VCaP (cell line): Measurements from ENCODE around the gene ADAM33.

Experiments
- H3K27ac ChIP-seq: fragments of 450-650 bp; 2 replicates; pipeline ENCODE4 v1.5.1; 2017
- TF ChIP-seq, protein P1 (sequence below): fragments of 450-650 bp; conservative IDR thresholded peaks from 2 replicates; pipeline ENCODE4 v1.5.1; 2017; ENCODE audit warnings: mild to moderate bottlenecking, moderate library complexity

Gene ADAM33

DNA sequence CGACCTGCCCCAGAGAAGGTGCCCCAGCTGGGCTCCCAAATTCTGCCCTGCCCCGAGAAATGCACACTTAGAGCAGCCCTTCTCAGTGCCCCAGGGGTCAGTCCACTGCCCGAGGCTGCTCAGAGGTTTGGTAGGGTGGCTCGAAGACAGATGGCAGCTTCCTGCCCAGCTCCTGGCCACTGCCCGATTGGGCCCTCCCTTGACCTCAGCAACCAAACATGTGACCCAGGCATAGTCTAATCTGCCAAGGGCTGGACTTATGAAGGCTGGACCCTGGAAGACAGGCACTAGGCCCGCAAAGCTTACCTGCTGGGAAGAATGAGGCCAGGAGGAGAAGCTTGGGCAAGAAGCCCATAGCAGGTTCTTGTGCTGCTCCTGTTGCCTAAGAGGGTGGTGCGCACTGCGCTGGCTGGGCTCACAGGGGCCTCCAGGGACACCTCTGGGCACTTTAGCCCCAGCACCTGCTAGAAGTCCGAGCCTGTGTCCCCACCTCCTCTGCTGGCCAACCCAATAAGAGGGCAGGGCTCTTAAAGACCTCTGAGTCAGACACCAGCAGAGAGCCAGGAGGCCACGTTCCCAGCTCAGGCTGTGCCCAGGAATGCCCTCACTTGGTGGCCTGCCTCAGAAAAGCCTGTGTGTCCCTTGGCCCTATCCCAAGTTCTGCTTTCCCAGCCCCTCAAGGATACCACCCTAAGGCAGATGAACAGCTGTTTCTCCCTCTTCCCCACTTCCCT lies 25.1 kb upstream of the ADAM33 start:
- no peak overlapping the region for H3K27ac ChIP-seq
- TF ChIP-seq, protein P1, sequence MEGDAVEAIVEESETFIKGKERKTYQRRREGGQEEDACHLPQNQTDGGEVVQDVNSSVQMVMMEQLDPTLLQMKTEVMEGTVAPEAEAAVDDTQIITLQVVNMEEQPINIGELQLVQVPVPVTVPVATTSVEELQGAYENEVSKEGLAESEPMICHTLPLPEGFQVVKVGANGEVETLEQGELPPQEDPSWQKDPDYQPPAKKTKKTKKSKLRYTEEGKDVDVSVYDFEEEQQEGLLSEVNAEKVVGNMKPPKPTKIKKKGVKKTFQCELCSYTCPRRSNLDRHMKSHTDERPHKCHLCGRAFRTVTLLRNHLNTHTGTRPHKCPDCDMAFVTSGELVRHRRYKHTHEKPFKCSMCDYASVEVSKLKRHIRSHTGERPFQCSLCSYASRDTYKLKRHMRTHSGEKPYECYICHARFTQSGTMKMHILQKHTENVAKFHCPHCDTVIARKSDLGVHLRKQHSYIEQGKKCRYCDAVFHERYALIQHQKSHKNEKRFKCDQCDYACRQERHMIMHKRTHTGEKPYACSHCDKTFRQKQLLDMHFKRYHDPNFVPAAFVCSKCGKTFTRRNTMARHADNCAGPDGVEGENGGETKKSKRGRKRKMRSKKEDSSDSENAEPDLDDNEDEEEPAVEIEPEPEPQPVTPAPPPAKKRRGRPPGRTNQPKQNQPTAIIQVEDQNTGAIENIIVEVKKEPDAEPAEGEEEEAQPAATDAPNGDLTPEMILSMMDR: no peak

DNA sequence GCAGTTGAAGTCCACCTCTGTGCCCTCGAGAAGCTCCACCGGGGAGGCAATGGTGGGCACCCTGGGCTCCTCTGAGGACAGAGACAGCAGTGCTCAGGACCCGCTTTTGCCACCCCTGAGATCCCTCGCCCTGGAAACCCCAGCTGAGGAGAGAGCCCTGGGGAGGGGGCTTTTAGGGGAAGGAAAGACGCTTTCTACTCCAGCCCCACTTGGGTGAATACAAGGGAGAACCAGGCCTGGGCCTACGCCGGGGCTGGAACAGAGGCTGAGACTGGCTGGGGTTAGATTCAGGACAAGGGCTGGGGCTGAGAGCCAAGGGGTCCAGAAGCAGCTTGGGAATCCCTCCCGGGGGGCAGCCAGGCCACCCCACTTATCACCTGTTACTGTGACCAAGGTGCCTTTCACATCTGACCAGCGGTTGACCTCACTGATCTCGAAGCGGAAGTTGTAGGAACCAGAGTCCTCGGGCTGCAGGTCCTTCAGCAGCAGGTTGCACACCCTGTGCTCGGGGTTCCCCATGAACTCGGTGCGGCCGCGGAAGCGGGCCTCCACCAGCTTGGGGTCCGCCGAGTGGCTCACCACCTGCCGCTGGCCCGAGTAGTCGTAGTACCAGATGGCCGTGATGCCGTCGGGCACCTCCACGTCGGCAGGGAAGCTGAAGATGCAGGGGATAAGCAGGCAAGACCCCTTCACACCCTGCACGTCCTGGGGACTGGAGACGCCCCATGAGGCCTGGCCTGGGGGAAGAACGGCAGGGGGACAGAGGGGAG lies 24.3 kb upstream of the ADAM33 start:
- TF ChIP-seq, protein P1: no peak
- no peak overlapping the region for H3K27ac ChIP-seq

DNA sequence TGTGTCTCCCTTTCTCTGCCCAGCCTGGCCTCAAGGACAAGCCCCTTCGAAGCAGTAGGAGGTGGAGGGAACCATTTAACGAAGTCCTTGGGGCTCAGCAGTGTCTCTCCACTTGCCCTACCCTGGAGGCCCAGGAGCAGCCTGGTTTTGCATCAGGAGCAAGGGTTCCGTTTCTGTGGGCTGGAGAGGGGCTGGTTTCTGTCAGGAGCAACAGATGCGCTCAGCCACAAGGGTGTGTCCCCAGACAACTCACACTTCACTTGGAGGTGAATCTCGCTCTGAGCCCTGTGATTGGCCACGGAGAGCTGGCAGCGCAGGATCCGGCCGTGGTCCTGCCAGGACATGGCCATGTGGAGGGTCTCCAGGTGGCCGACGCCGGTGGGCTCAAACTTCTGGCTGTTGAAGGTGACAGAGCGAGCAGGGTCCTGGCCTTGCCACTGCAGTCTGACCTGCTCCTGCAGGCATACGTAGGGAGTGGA lies 23.7 kb upstream of the ADAM33 start:
- TF ChIP-seq, protein P1: no peak
- H3K27ac ChIP-seq: no peak overlapping the region

DNA sequence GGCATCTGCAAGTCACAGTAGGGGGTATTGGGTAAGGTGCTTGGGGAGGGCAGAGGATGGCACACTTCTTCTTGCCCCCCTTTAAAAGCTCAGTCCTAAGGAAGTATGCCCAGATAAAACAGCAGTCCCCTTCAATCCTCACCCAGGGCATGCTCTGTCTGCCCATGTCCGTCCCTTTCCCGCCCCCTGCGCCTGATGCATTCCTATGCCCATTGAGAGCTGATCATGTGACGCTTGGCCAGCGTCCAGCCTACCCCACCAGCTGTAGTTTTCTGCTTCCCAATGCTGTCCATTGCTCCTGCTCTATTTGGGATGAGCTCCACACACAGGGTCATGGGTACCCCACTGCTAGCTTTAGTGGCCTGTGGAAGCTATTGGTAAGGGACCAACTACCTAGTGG lies 22.3 kb upstream of the ADAM33 start:
- H3K27ac ChIP-seq: no peak overlapping the region
- TF ChIP-seq, protein P1: no peak

DNA sequence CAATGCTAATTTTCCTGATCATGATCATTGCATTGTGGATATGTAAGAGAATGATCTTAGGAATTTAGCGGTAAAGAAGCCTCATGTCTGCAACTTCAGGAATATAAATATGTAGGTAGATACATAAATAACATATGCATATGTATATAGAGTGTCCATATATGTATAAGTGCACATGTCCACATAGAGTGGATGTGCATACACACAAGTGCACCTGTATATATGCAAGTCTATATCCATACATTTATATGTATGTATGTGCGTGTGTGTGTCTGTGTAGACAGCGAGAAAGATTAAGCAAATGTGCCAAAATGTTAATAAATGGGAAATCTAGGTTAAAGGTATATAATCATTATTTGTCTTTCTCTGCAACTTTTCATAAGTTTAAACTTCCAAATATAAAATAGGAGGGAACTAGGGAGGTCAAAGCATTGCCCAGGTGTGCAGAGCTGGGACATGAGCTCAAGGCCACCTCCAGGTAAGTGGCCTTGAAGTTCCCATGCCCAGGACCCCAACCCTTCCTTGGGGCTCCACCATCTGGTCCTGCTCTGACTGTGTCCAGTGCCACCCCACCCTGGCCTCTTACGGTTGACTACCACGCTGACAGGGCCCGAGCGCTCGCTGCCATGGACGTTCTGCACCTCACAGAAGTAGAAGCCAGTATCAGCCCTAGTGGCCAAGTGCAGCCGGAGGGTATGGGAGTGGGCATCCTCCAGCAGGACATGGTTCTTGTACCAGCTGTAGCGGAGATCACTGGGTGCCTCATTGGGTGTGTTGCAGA lies 21.0 kb upstream of the ADAM33 start:
- TF ChIP-seq, protein P1: no peak
- H3K27ac ChIP-seq: no peak overlapping the region

DNA sequence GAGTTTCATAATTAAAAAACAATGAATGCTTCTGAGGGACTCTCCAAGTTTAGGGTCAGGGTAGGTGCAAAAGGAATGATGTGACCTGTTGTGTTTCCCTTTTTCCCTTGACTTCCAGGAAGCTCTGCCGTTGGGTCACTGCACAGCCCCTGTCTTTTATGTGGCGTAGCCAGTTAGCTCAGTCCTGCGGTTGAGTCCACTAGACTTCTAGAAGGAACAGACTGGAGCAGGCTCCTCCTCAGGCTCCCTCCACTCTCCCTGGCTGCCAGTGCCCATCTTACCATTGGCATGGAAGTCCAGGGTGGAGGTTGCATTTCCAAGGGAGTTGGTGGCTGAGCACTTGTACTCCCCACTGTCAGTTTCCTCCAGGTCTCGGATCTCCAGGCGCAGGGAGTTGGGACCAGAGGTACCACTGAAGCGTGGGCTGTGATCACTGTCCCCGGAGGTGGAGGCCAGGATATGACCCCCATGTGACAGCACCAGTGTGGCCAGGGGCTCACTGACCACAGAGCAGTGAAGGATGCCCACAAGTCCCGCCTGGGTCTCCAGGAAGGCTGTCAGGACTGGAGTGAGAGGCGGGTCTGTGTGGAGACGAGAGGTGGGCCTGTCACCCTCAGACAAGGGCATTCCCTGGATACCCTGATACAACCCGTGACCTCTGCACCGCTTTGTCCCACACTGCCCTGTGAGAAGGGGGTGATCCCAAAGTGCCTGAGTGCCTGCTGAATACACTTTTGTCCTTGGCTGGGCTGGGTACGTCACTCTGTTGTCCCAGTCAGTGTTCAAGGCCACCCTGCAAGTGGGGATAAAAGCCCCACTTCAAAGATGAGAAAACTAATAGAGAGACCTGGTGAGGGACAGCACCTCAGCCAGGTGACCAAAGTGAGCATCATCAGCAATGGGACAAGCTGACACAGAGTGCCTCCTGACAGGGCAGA lies 19.5 kb upstream of the ADAM33 start:
- TF ChIP-seq, protein P1: no peak
- no peak overlapping the region for H3K27ac ChIP-seq
